Smooth muscle cell (in vitro differentiated cells): ENCODE data around the gene GPR39. TPM values are rescaled to one million over a fixed set of nuclear protein-coding genes. Genes with fewer than 3 reads are reported as not detected.
"Not testable (repeated sequence)": the region's sequence is repeated elsewhere in the genome, so short reads cannot be mapped to it uniquely, and the experiment has no call there.

Experiments used
- DNase-seq: peaks from one replicate; lab custom pipeline; 2025; ENCODE audit not compliant: unreplicated experiment; lab: John Stamatoyannopoulos, UW
- H2AFZ ChIP-seq: fragments of 200-600 bp; sonication (generic); 2 replicates; pipeline ENCODE4 v1.6.0; 2016; ENCODE audit warnings: antibody characterized with exemption, low read depth, mild to moderate bottlenecking
- H3F3A ChIP-seq: fragments of 200-600 bp; sonication (generic); 2 replicates; pipeline ENCODE4 v1.6.0; 2017; ENCODE audit warnings: antibody characterized with exemption, low read depth
- H3K27ac ChIP-seq: fragments of 200-600 bp; sonication (generic); 2 replicates; pipeline ENCODE4 v1.5.1; 2016; ENCODE audit warnings: low read depth, mild to moderate bottlenecking
- H3K27me3 ChIP-seq: fragments of 200-600 bp; sonication (generic); 2 replicates; pipeline ENCODE4 v1.6.1; 2016; ENCODE audit warnings: low read depth, mild to moderate bottlenecking
- H3K36me3 ChIP-seq: fragments of 200-600 bp; sonication (generic); 2 replicates; pipeline ENCODE4 v1.5.1; 2016; ENCODE audit warnings: low read depth
- H3K4me1 ChIP-seq: fragments of 200-600 bp; sonication (generic); 2 replicates; pipeline ENCODE4 v1.5.1; 2016; ENCODE audit warnings: low read depth
- H3K4me2 ChIP-seq: fragments of 200-600 bp; sonication (generic); 2 replicates; pipeline ENCODE4 v1.6.0; 2016; ENCODE audit warnings: mild to moderate bottlenecking
- H3K4me3 ChIP-seq: fragments of 200-600 bp; sonication (generic); 2 replicates; pipeline ENCODE4 v1.5.1; 2016; ENCODE audit warnings: mild to moderate bottlenecking
- H3K79me2 ChIP-seq: fragments of 200-600 bp; sonication (generic); 2 replicates; pipeline ENCODE4 v1.6.0; 2016; ENCODE audit warnings: low read depth, mild to moderate bottlenecking
- H3K9ac ChIP-seq: fragments of 200-600 bp; sonication (generic); 2 replicates; pipeline ENCODE4 v1.6.0; 2016; ENCODE audit warnings: low read depth
- H3K9me3 ChIP-seq: fragments of 200-600 bp; sonication (generic); replicated peaks from 2 replicates; pipeline ENCODE4 v1.5.1; 2016; ENCODE audit warnings: low read depth
- H4K20me1 ChIP-seq: fragments of 200-600 bp; sonication (generic); 2 replicates; pipeline ENCODE4 v1.6.0; 2016; ENCODE audit warnings: low read depth
- CTCF ChIP-seq: fragments of 200-600 bp; sonication (generic); IDR thresholded peaks from 2 replicates; pipeline ENCODE4 v1.5.1; 2017; ENCODE audit warnings: borderline replicate concordance, mild to moderate bottlenecking, antibody characterized with exemption; ENCODE audit not compliant: insufficient read depth, poor library complexity, severe bottlenecking
- WGBS: methylation state at CpG from one replicate; pipeline ENCODE4 v1.1.7; 2016; ENCODE audit warnings: low lambda C conversion rate; 5-methylcytosine and 5-hydroxymethylcytosine counted together
- polyA plus RNA-seq: library from polyadenylated mRNA; unstranded; fragments of >200 nt; fragmentation: Nextera tagmentation; extraction: Ambion mirVana; gene quantifications from 2 replicates; pipeline ENCODE4 v1.2.1, GENCODE V29; 2016
- total RNA-seq: library from RNA; depleted of rRNA; stranded (reverse); fragments of >200 nt; gene quantifications from 2 replicates; pipeline ENCODE4 v1.2.3, GENCODE V29; 2014

The GPR39 gene
- total and polyA plus RNA-seq, 2 experiments from 2014 or later = 0.87 to 1.4 TPM

GRCh38 chr2:132392879-132393278, 23.7 kb upstream of the GPR39 start:
- Histone ChIP-seq H2AFZ (no peak overlapping the region), H3K36me3 (no peaks in the 10 kb centered on the region), H3K4me3 (no peak overlapping the region), H3K9ac (no peak overlapping the region), H3K27me3 (peaks cover 7% of the 10 kb centered on the region), H3K27ac (no peak overlapping the region), H3K9me3 (no peaks in the 10 kb centered on the region), H4K20me1 (no peaks in the 10 kb centered on the region), H3K4me2 (no peak overlapping the region), H3K79me2 (no peaks in the 10 kb centered on the region), H3K4me1 (peaks cover 16% of the 10 kb centered on the region), H3F3A (no peaks in the 10 kb centered on the region)
- TF ChIP-seq CTCF = no peak
- no peak for DNase-seq
- WGBS = 83% methylated on average over 7 of the region's 7 CpGs

GRCh38 chr2:132397042-132397441, 19.6 kb upstream of the GPR39 start:
- H2AFZ ChIP-seq, H3K9me3 ChIP-seq, H3K27ac ChIP-seq, H3K4me3 ChIP-seq, H3K9ac ChIP-seq, H3K79me2 ChIP-seq, H3F3A ChIP-seq, H3K36me3 ChIP-seq, H3K4me2 ChIP-seq, DNase-seq, H4K20me1 ChIP-seq, H3K27me3 ChIP-seq: not testable (repeated sequence)
- WGBS = 71% methylated on average over 3 of the region's 3 CpGs
- H3K4me1 ChIP-seq = peaks cover 10% of the 10 kb centered on the region

- H3K9ac ChIP-seq = no peak overlapping the region
- H3K9me3 ChIP-seq = no peaks in the 10 kb centered on the region
- H2AFZ ChIP-seq = no peak overlapping the region
- H4K20me1 ChIP-seq = no peaks in the 10 kb centered on the region
- peaks cover 3% of the 10 kb centered on the region for H3K27me3 ChIP-seq
- H3K27ac ChIP-seq = peak overlapping the region; percentile 3
- 10% methylated on average over 2 of the region's 2 CpGs for WGBS
- no peak for TF ChIP-seq CTCF
- no peaks in the 10 kb centered on the region for H3K79me2 ChIP-seq
- H3K4me1 ChIP-seq = no peaks in the 10 kb centered on the region
- no peaks in the 10 kb centered on the region for H3K36me3 ChIP-seq
- no peak overlapping the region for H3K4me3 ChIP-seq
- H3K4me2 ChIP-seq = peak overlapping the region; percentile 53
- no peak for DNase-seq
- no peaks in the 10 kb centered on the region for H3F3A ChIP-seq
Observed at GRCh38 chr2:132400169-132400900, 16.3 kb upstream of the GPR39 start.

GRCh38 chr2:132400901-132401240, 15.7 kb upstream of the GPR39 start:
- Histone ChIP-seq H3K9ac (no peak overlapping the region), H3K79me2 (no peaks in the 10 kb centered on the region), H3K27me3 (peaks cover 3% of the 10 kb centered on the region), H3K9me3 (no peaks in the 10 kb centered on the region), H2AFZ (no peak overlapping the region), H3K36me3 (no peaks in the 10 kb centered on the region), H3K4me3 (no peak overlapping the region), H3K4me2 (no peak overlapping the region), H3K27ac (peak overlapping the region; percentile 5), H3F3A (no peaks in the 10 kb centered on the region), H3K4me1 (no peaks in the 10 kb centered on the region), H4K20me1 (no peaks in the 10 kb centered on the region)
- TF ChIP-seq CTCF = no peak
- no peak for DNase-seq
- WGBS = 18% methylated on average over 2 of the region's 2 CpGs
